Stomach (tissue), 9 donors: ENCODE data around the gene LCLAT1. TPM values are rescaled to one million over a fixed set of nuclear protein-coding genes. Genes with fewer than 3 reads are reported as not detected.
"Not testable (repeated sequence)": the region's sequence is repeated elsewhere in the genome, so short reads cannot be mapped to it uniquely, and the experiment has no call there.

Source experiments
- DNase-seq, 2 donors: peaks; one replicate each; pipeline versions ENCODE4 v3.0.0 to v3.0.0-alpha.2; 2013 to 2019
- H3K27ac ChIP-seq, 5 donors: fragments of 200-600 bp in 4 of 5; sonication (generic) in 4 of 5; one replicate each; pipeline ENCODE4 v1.5.1; 2013 to 2019; ENCODE audit warnings: mild to moderate bottlenecking in 1 of 5, moderate library complexity in 1 of 5
- H3K27me3 ChIP-seq, 3 donors: fragments of 200-600 bp; sonication (generic); one replicate each; pipeline ENCODE4 v1.5.1; 2017 to 2019; ENCODE audit warnings: mixed run types in 1 of 3
- H3K36me3 ChIP-seq, 4 donors: fragments of 200-600 bp; sonication (generic); 1 replicate in 3 of 4; 2 replicates in 1 of 4; pipeline ENCODE4 v1.5.1; 2016 to 2019
- H3K4me1 ChIP-seq, 4 donors: fragments of 200-600 bp; sonication (generic); one replicate each; pipeline ENCODE4 v1.5.1; 2016 to 2019
- H3K4me3 ChIP-seq, 4 donors: fragments of 200-600 bp; sonication (generic) in 3 of 4; one replicate each; pipeline ENCODE4 v1.5.1; 2016 to 2019; ENCODE audit warnings: mild to moderate bottlenecking in 1 of 4
- H3K9me3 ChIP-seq, 4 donors: fragments of 200-600 bp; sonication (generic); one replicate each; pipeline ENCODE4 v1.5.1; 2016 to 2019
- EP300 ChIP-seq: sonication (generic); formaldehyde crosslinking; IDR thresholded peaks from one replicate; pipeline ENCODE4 v1.6.1; 2017; ENCODE audit warnings: antibody characterized with exemption
- POLR2A ChIP-seq, 4 donors: fragments of 450-650 bp; IDR thresholded peaks; one replicate each; pipeline ENCODE4 v1.6.1; 2016; ENCODE audit warnings: antibody characterized with exemption in 4 of 4, control low read depth in 2 of 4, mild to moderate bottlenecking in 1 of 4, moderate library complexity in 1 of 4
- POLR2AphosphoS5 ChIP-seq, 3 donors: sonication (generic); formaldehyde crosslinking; IDR thresholded peaks; one replicate each; pipeline ENCODE4 v1.6.1; 2016; ENCODE audit warnings: antibody characterized with exemption in 3 of 3
- WGBS, 5 donors: extraction: QIAGEN DNeasy Blood & Tissue Kit in 3 of 5; methylation state at CpG; one replicate each; pipeline versions ENCODE4 v1.1.5 to v1.1.7; 2013 to 2018; 5-methylcytosine and 5-hydroxymethylcytosine counted together
- intact Hi-C: fragments of 100-400 bp; cut with DNase I; formaldehyde crosslinking; loops from one replicate; pipeline ENCODE4 v1.15.1; 2023; ENCODE audit warnings: low total_unique reads
- polyA plus RNA-seq, 3 donors: library from polyadenylated mRNA; stranded (reverse); fragments of 200-250 nt; gene quantifications; one replicate each; pipeline ENCODE4 v1.2.3, GENCODE V29; 2013
- total RNA-seq, 5 donors: library from RNA; depleted of rRNA; stranded (reverse); fragments of >200 nt; gene quantifications; one replicate each; pipeline versions ENCODE4 v1.1.0 to v1.2.3, GENCODE V29; 2014 to 2016
- TF ChIP-seq, protein P1 (sequence below), 7 experiments: fragments of 450-650 bp in 4 of 7; fragments of 200-600 bp in 3 of 7; sonication (generic) in 3 of 7; IDR thresholded peaks; one replicate each; pipeline ENCODE4 v1.5.1; 2016 to 2019; ENCODE audit warnings: antibody characterized with exemption in 7 of 7, control low read depth in 2 of 7, mild to moderate bottlenecking in 1 of 7
- donor health status: healthy with polysubstance abuse.
- donor health status: Bipolar disorder and iron deficiency.
- donor health status: healthy.

The LCLAT1 gene
- total and polyA plus RNA-seq, 8 donors = 0.76 to 51.3 (median 12.5) TPM

DNA sequence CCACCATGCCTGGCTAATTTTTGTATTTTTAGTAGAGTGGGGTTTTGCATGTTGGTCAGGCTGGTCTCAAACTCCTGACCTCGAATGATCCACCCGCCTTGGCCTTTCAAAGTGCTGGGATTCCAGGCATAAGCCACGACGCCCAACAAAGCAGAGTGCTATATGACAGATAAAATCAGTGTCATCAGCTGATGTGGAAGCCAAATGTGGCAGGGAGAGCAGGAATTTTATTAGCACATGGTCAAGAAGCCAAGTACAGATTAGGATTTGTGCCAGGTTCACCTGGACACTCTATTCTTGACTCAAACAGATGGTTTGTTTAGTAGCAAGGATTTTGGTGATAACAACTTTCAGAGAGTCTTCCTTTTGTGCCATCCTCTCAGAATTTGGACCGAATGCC is 62.7 kb downstream of the LCLAT1 start:
- DNase-seq = no peak
- Histone ChIP-seq H3K27me3 (no peaks in the 10 kb centered on the region), H3K27ac (no peak overlapping the region), H3K36me3 (no peaks in the 10 kb centered on the region), H3K4me1 (peaks cover 0 to 38% (median 21%) of the 10 kb centered on the region in 4 donors), H3K4me3 (no peak overlapping the region), H3K9me3 (peaks cover 0 to 3% (median 0%) of the 10 kb centered on the region in 4 donors)
- 70 to 93% (median 89%) methylated on average over 5 of the region's 5 CpGs for WGBS, 5 donors
- TF ChIP-seq EP300 = no peak
- TF ChIP-seq, protein P1, sequence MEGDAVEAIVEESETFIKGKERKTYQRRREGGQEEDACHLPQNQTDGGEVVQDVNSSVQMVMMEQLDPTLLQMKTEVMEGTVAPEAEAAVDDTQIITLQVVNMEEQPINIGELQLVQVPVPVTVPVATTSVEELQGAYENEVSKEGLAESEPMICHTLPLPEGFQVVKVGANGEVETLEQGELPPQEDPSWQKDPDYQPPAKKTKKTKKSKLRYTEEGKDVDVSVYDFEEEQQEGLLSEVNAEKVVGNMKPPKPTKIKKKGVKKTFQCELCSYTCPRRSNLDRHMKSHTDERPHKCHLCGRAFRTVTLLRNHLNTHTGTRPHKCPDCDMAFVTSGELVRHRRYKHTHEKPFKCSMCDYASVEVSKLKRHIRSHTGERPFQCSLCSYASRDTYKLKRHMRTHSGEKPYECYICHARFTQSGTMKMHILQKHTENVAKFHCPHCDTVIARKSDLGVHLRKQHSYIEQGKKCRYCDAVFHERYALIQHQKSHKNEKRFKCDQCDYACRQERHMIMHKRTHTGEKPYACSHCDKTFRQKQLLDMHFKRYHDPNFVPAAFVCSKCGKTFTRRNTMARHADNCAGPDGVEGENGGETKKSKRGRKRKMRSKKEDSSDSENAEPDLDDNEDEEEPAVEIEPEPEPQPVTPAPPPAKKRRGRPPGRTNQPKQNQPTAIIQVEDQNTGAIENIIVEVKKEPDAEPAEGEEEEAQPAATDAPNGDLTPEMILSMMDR (IDR thresholded peaks at IDR 0.05) = no peak
- no peak for TF ChIP-seq POLR2A (IDR thresholded peaks at IDR 0.05)
- no peak for TF ChIP-seq POLR2AphosphoS5 (IDR thresholded peaks at IDR 0.05)
- intact Hi-C loops = no loop called here

DNA sequence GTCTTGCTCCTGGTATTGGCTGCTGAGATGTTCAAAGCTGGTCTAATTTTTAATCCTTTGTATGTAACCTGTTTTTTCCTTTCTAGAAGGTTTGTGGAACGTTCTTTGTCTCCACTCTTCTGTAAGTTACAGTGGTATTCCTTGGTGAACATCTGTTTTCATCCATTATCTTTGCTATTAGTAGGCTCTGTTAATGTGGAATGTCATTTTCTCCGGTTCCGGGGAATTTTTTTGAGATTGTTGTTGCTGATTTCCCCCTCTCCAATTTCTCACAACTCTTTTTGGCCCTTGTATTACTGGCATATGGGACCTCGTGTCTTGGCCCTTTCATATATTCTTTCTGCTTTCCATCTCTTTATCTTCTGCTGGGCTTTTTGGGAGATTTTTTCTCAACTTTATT is 63.4 kb downstream of the LCLAT1 start:
- Histone ChIP-seq H3K36me3 (no peaks in the 10 kb centered on the region), H3K4me3 (no peak overlapping the region), H3K27ac (peak overlapping the region in 1 of 5 donors; percentile 16), H3K27me3 (no peaks in the 10 kb centered on the region), H3K4me1 (peaks cover 0 to 39% (median 24%) of the 10 kb centered on the region in 4 donors), H3K9me3 (peaks cover 0 to 3% (median 0%) of the 10 kb centered on the region in 4 donors)
- intact Hi-C loops = no loop called here
- TF ChIP-seq POLR2AphosphoS5 (IDR thresholded peaks at IDR 0.05) (no peak), POLR2A (IDR thresholded peaks at IDR 0.05) (no peak), EP300 (no peak)
- TF ChIP-seq, protein P1 (IDR thresholded peaks at IDR 0.05) = no peak
- DNase-seq = no peak
- 82 to 88% (median 86%) methylated on average over 4 of the region's 4 CpGs for WGBS, 5 donors

DNA sequence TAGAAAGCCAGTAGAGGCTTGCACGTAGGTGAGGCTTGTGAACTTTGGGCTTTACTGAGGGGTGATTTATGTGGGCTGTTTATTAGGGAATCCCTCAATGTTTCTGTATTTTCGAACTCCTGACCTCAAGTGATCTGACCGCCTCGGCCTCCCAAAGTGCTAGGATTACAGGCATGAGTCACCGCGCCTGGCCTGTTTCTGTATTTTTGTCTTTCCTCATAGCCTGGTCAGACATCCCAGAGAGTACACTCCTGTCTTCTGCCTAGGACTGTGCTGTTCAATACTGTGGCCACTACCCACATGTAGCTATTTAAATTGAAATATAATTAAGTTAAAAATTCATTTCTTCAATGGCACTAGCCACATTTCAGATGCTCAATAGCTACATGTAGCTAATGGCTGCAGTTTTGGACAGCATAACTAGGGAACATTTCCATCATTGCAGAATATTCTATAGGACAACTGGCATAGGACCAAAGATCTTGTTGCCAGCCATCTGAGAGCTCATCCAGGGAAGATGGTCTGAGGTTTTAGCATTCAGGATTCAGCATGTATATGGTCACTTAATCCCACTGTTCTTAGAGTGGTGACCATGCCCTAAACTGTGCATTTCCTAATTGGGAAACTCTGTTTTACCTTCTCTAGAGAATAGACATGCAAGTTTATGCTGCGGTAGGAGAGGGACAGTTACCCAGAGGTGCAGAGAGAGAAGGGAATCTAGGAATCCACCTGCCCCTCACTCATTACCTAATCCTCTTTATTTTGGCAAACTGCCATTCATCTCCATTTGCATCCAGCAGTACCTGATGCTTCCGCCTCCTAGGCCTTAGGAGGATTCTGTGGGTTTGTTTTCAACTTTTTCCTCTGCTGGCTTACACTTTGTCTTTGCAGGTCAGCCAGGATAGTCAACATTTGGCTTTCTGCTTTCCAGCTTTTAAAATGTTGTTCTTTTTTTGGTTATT is 64.4 kb downstream of the LCLAT1 start:
- peaks cover 0 to 3% (median 0%) of the 10 kb centered on the region in 4 donors for H3K9me3 ChIP-seq
- WGBS, 5 donors = 60 to 81% (median 65%) methylated on average over 8 of the region's 8 CpGs
- peak overlapping the region in 2 of 5 donors; percentile 16 to 32 for H3K27ac ChIP-seq
- H3K36me3 ChIP-seq = no peaks in the 10 kb centered on the region
- TF ChIP-seq, protein P1 (IDR thresholded peaks at IDR 0.05) = no peak
- TF ChIP-seq POLR2AphosphoS5 (IDR thresholded peaks at IDR 0.05) = peak in 1 of 3 donors; percentile 23
- no peaks in the 10 kb centered on the region for H3K27me3 ChIP-seq
- H3K4me3 ChIP-seq = no peak overlapping the region
- intact Hi-C loops = no loop called here
- no peak for DNase-seq
- peaks cover 0 to 36% (median 21%) of the 10 kb centered on the region in 4 donors for H3K4me1 ChIP-seq

DNA sequence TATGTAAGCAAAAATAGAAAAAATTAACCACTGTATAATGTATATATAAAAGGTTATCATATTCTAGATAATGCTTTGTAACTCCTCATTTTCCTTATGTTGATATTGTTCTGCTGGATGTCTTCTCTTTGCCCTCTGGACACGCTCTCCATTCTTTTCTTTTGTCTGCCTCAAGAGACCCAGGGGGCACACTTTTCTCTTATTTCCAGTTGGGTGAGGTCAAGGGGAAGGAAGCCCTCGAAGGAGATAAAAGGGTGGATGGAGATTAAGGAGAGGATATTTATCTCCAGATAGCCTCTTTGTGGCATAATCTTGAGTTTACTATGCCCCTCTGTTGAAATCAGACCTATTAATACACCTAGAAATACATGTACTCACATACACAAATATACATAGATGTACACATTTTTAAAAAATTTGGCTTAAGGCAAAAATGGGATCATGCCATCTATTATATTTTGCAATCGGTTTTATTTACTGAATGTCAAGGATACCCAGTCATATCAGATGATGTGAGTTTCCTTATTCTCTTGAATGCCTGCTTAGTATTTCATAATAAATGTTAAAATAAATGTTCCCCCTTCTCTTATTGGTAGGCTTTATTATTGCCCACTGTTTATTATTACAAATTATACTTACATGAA is 65.3 kb downstream of the LCLAT1 start:
- no peaks in the 10 kb centered on the region for H3K36me3 ChIP-seq
- no peak overlapping the region for H3K4me3 ChIP-seq
- H3K4me1 ChIP-seq = peaks cover 0 to 36% (median 21%) of the 10 kb centered on the region in 4 donors
- H3K9me3 ChIP-seq = peaks cover 0 to 3% (median 0%) of the 10 kb centered on the region in 4 donors
- TF ChIP-seq POLR2A (IDR thresholded peaks at IDR 0.05) = no peak
- TF ChIP-seq, protein P1 (IDR thresholded peaks at IDR 0.05) = no peak
- no peak for TF ChIP-seq POLR2AphosphoS5 (IDR thresholded peaks at IDR 0.05)
- no peak for TF ChIP-seq EP300
- no peak for DNase-seq
- intact Hi-C loops = no loop called here
- 72 to 82% (median 80%) methylated on average over 3 of the region's 3 CpGs for WGBS, 5 donors
- H3K27ac ChIP-seq = no peak overlapping the region
- H3K27me3 ChIP-seq = no peaks in the 10 kb centered on the region

DNA sequence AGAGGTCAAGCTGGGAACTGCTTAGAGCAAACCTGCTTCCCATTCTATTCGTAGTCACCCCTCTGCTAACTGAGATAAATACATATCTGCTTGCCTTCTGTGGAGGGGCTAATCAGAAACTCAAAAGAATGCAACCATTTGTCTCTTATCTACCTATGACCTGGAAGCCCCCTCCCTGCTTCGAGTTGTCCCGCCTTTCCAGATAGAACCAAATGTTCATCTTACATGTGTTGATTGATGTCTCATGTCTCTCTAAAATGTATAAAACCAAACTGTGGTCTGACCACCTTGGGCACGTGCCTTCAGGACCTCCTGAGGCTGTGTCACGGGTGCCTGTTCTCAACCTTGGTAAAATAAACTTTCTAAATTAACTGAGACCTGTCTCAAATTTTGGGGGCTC is 66.6 kb downstream of the LCLAT1 start:
- intact Hi-C loops, H3K9me3 ChIP-seq, H3K4me3 ChIP-seq, H3K27ac ChIP-seq, H3K27me3 ChIP-seq, H3K36me3 ChIP-seq, DNase-seq: not testable (repeated sequence)
- peaks cover 0 to 36% (median 21%) of the 10 kb centered on the region in 4 donors for H3K4me1 ChIP-seq
- 62 to 80% (median 71%) methylated on average over 5 of the region's 5 CpGs for WGBS, 5 donors
